ENCODE measurements around the gene PLXND1. TPM values are rescaled to one million over a fixed set of nuclear protein-coding genes. Genes with fewer than 3 reads are reported as not detected.

The PLXND1 gene
- polyA plus RNA-seq, 1 donor from 2014 or later = 0.05 TPM

- no peaks in the 10 kb centered on the region for H4K20me1 ChIP-seq (ENCODE audit: insufficient read depth)
- no peak overlapping the region for H2AFZ ChIP-seq (ENCODE audit: low read depth, low read length)
These were observed 11.8 kb upstream of the PLXND1 start for GRCh38 chr3:129618186-129618820.

More at GRCh38 chr3:129618186-129618820, 11.8 kb upstream of the PLXND1 start:
- TF ChIP-seq EZH2 (IDR thresholded peaks at IDR 0.05; ENCODE audit: borderline replicate concordance, insufficient read depth, low read length, poor library complexity, severe bottlenecking) (no peak), RAD21 (conservative IDR thresholded peaks at IDR 0.05) (no peak), REST (IDR thresholded peaks at IDR 0.05; ENCODE audit: borderline replicate concordance) (no peak), MXI1 (conservative IDR thresholded peaks at IDR 0.05; ENCODE audit: poor library complexity, severe bottlenecking) (no peak), TAF1 (IDR thresholded peaks at IDR 0.05; ENCODE audit: low read depth) (no peak), POLR2AphosphoS5 (IDR thresholded peaks at IDR 0.05) (no peak), SMC3 (conservative IDR thresholded peaks at IDR 0.05; ENCODE audit: poor library complexity) (no peak), EP300 (conservative IDR thresholded peaks at IDR 0.05; ENCODE audit: poor library complexity, severe bottlenecking) (no peak), CTCF (IDR thresholded peaks at IDR 0.05; ENCODE audit: poor library complexity, severe bottlenecking) (no peak)
- Histone ChIP-seq H3K27me3 (ENCODE audit: insufficient read depth, low read depth, low read length) (no peaks in the 10 kb centered on the region), H3F3A (ENCODE audit: insufficient read depth, low read length, poor library complexity, severe bottlenecking) (no peaks in the 10 kb centered on the region), H3K9ac (ENCODE audit: low read length) (no peak overlapping the region), H3K27ac (ENCODE audit: low read length) (no peak overlapping the region), H3K9me2 (ENCODE audit: insufficient read depth, low read length) (no peaks in the 10 kb centered on the region), H3K4me2 (ENCODE audit: low read length) (no peak overlapping the region), H3K4me3 (ENCODE audit: low read length) (no peak overlapping the region), H3K9me3 (ENCODE audit: low read length) (no peaks in the 10 kb centered on the region), H3K79me2 (replicated peaks; ENCODE audit: insufficient read depth, low read length) (no peaks in the 10 kb centered on the region), H3K36me3 (ENCODE audit: insufficient read depth, low read length) (no peaks in the 10 kb centered on the region)
